HG03457 (cell line): ENCODE data around the gene CCER1.

Experiments used
- ATAC-seq: cut with Tn5 transposase; IDR thresholded peaks from one replicate; pipeline ENCODE4 v1.9.1; 2021; ENCODE audit warnings: moderate number of reproducible peaks; ENCODE audit not compliant: unreplicated experiment

Gene CCER1

DNA sequence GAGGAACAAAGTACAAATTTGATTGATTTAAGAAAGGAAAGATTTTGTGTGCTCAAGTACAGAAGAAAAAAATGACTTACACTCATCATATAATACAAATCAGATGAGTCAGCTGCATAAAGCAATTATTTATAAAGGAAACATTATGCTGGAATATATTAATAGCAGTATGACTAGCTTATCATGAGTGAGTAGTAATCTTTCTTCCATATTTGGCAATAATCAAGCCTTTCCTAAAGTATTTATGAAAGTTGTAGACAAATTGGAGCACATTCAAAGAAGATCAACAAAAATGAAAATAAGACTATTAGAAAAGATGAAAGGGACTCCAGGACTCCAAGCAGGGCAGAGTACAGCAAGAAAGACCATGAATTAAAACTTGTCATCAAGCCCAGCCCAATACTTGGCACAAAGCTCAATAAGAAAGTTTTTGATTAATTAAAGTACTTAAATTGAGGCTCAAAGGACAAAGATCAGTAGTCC, 32.8 kb downstream of the CCER1 start:
- ATAC-seq, result no peak

DNA sequence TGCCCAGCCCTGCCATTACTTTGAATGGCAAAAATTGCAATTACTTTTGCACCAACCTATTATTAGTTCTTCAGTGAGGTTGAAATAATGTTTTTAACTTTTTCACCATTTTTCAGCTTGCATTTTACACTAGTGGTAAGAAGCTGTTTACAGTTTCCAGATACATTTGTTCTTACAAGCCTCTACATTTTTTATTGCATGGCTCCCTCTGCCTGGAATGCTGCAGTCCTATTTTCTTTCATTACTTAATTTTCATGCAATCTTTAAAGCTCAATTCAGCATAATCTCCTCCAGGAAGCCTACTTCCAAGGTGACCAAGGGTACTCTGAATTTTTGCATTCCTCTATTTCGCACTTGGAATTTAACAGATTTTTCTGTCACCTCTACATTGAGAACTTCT, 33.4 kb downstream of the CCER1 start:
- ATAC-seq, result no peak

DNA sequence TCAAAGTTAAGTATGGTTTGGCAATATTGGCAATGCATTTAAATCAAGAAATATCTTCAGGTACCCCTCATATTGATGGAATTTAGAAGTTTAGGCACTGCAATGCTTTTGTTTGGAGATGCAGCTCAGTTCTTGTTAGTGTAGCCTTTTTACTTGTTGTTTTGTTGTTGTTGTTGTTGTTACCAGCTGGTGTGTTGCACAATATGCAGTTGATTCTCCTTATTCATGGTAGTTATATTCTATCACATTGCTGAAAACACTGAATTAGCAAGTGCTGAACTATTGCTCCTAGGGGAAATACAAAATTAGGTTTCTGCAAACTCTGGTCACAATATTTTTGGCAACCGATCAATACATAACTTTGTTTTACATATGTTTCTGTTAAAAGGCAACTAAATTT, 34.8 kb downstream of the CCER1 start:
- no peak for ATAC-seq

DNA sequence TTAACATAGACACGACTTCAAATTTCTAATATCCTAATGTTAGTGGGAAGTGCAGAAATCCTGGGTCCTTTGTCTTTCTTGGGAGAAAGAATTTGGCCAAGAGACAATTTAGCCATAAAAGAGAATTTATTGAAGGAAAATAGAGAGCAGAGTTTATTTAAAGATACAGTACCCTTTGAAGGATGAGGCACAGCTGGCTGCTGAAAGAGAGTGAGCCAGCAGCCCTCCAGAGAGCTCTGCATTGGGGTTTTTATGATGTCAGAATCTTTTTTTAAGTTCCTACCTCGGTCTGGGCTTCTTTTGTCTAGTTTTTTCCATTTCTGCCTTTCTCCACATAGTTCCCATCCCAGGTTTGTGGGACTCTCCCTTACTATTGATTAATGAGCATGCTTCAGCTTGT, 37.5 kb downstream of the CCER1 start:
- ATAC-seq, result no peak

DNA sequence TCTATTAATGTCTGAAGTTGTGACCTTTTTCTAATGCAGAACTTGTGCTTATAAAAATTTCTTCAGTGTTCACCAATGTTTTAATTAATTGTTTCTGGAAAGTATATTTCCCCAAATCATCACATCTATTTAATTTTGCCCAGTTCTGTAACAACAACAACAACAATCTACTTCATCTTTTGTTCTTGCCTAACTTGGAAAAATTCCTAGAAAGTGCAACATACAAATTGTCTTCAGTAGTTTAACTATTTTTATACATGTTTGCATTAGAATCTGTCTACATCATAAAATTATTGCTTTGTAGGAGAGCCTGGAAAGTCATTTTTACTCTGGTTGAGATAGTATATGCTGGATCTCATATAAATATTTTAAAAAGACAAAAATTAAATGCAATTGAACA, 38.5 kb downstream of the CCER1 start:
- ATAC-seq, result no peak

DNA sequence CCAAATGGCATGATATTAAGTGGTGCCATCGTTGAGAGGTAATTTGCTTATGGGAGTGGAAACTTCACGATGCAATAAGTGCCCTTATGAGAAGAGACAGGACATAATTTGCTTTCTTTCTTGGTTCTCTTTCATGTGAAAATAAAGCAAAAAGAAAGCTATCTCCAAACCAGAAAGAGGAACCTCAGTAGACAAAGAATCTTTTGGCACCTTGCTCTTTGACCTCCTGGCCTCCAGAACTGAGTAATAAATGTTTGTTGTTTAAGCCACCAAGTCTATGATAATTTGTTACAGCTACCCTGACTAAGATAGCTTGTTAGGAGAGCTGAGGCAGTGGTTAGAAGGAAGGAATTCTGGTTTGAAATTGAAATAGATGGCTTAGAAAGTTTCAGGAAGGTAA, 39.6 kb downstream of the CCER1 start:
- no peak for ATAC-seq

DNA sequence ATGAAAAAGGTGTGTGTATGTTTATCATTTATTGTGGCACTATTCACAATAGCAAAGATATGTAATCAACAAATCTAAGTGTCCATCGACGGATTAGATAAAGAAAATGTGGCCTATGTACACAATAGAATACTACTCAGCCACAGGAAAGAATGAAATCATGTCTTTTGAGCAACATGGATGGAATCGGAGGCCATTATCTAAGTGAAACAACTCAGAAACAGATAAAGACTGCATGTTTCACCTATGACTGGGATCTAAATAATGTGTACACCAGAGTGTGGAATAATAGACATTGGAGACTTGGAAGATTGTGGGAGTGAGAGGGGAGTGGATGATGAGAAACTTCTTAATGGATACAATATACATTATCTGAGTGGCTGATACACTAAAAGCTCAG, 44.0 kb downstream of the CCER1 start:
- no peak for ATAC-seq

DNA sequence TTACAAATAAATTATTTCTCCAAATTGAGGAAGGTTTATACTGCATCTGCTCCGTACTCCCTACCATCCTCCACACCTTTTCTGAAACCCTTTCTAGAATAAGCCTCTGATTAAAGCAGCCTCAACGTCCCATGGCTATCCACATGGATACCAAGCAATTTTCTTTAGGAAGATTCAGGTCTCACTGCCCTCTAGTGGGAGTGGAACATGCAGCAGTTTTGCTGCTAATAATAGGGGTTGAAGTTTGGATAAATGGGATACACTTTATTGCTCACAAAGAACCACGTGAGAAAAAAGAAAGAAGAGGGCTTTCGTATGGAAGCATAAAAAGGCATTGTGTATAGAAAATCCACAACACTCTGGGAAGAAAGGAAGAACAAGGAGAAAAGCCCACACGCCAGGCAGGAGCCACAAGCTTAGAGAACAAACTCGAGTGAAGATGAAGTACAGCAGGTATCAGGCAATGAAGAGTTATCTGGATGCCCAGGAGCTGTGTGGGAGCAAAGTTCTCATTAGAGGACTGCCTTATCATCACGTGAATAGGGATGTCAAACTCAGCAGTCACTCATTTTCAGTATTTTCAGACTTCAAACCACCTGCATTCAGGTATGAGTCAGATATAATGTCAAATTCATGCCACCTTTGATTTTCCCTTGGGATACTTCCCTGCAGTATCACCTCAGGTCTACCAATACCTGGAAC, 45.8 kb downstream of the CCER1 start:
- no peak for ATAC-seq

DNA sequence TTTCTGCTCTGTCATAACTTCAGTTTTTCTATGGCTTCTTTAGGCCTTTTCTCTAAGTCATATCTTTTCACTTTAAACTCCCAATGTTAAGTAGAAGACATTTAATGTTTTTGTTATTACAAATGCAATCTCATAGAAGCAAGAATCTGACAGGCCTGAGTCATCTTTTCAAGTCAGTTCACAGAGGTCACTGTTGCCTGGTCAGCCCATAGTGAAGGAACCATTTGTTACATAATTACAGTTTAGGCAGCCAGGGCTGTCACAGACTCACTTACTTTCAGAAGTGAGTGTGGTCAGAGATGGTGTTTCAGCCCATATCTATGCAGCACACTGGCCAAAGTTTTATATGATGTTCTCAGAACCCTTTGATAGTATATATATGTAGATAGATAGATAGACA, 46.5 kb downstream of the CCER1 start:
- ATAC-seq, result no peak

DNA sequence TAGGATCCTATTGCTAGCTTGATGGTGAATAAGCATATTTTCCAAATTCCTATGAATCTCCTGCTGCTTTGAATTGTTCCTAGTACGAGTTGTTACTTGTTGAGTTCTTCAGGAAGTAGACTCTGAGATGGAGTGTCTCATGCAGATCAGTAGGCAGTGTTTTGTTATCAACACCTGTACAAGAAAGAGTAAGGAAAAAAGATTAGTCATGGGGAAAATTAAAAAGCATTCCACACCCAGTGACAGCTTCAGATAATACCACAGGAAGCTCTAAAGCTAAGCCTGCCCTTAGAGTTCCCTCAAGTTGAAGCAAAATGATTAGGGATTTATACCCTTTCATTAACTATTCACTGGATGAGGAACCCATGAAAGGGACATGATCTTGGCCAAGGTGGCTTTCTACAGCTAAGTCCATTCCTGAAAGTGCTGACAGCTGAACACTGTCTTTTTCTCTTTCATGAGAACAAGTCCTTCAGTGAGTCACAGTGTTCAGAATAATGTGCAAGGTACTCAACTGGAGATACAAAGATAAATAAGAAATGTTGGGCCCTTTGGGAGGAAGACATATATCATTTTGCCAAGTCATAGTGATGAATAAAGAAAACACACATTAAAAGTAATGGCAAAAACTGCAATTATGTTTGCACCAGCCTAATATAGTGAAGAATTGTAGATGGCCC, 49.1 kb downstream of the CCER1 start:
- ATAC-seq, result no peak

DNA sequence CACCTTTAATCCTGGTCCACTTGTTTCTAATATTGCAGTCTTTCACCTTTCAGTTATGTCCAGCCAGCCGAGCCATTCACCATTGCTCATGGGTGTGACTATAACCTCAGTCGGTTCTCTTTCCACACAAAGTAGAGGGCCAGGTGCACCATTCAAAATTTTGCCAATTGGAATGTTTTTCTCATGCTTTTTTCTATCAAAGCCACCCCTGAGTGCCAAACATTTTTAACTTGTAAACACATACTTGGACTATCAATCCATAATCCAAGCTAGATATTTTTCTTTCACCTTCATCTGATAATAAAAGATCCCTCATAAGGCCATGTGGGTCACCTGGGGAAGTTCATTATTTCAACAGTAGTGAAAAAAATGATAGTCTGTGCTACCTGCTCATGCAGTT, 52.4 kb downstream of the CCER1 start:
- no peak for ATAC-seq
